PC-9 (cell line): ENCODE measurements around the gene PKNOX2. TPM values are rescaled to one million over a fixed set of nuclear protein-coding genes. Genes with fewer than 3 reads are reported as not detected.

Experiments
- BruUV-seq: library from RNA; stranded (reverse); fragments of 400-500 nt; replicated peaks from 2 replicates; lab custom pipeline; 2021; lab: Mats Ljungman, UMichigan
- CTCF ChIA-PET: fragments of 300-600 bp; sonication (Branson Sonifier 250); formaldehyde crosslinking; loops from one replicate; lab custom pipeline; 2022; ENCODE audit warnings: antibody characterized with exemption; lab: Charles Lee
- POLR2A ChIA-PET: fragments of 300-600 bp; sonication (Branson Sonifier 250); formaldehyde crosslinking; loops from one replicate; lab custom pipeline; 2022; ENCODE audit warnings: antibody characterized with exemption; ENCODE audit not compliant: unreplicated experiment; lab: Charles Lee
- DNase-seq, 2 experiments: peaks; one replicate each; pipeline versions ENCODE4 v3.0.0 to v3.0.0-alpha.2; 2015 to 2022; ENCODE audit warnings: mixed read lengths in 1 of 2
- H2AFZ ChIP-seq: fragments of 200-600 bp; sonication (generic); 2 replicates; pipeline ENCODE4 v1.8.1; 2017; ENCODE audit warnings: antibody characterized with exemption
- H3F3A ChIP-seq: fragments of 200-600 bp; sonication (generic); 2 replicates; pipeline ENCODE4 v1.8.1; 2017; ENCODE audit warnings: antibody characterized with exemption, mild to moderate bottlenecking, low read depth; ENCODE audit not compliant: insufficient read depth
- H3K27ac ChIP-seq: fragments of 200-600 bp; sonication (generic); 2 replicates; pipeline ENCODE4 v1.6.1; 2016; ENCODE audit warnings: mixed run types
- H3K27me3 ChIP-seq: fragments of 200-600 bp; sonication (generic); 2 replicates; pipeline ENCODE4 v1.6.1; 2016; ENCODE audit warnings: low read depth, mixed run types; ENCODE audit not compliant: insufficient read depth
- H3K36me3 ChIP-seq: fragments of 200-600 bp; sonication (generic); 2 replicates; pipeline ENCODE4 v1.6.1; 2016; ENCODE audit warnings: low read depth, mixed run types
- H3K4me1 ChIP-seq: fragments of 200-600 bp; sonication (generic); replicated peaks from 2 replicates; pipeline ENCODE4 v1.6.1; 2016; ENCODE audit warnings: mixed run types; ENCODE audit not compliant: insufficient read depth
- H3K4me2 ChIP-seq: fragments of 200-600 bp; sonication (generic); 2 replicates; pipeline ENCODE4 v1.6.1; 2017; ENCODE audit warnings: mixed run types
- H3K4me3 ChIP-seq: fragments of 200-600 bp; sonication (generic); 2 replicates; pipeline ENCODE4 v1.6.1; 2016; ENCODE audit warnings: mixed run types
- H3K79me2 ChIP-seq: fragments of 200-600 bp; sonication (generic); 2 replicates; pipeline ENCODE4 v1.6.1; 2017; ENCODE audit warnings: low read depth, mixed run types
- H3K9me2 ChIP-seq: fragments of 200-600 bp; sonication (generic); 2 replicates; pipeline ENCODE4 v1.8.1; 2017; ENCODE audit warnings: mild to moderate bottlenecking; ENCODE audit not compliant: insufficient read depth
- H3K9me3 ChIP-seq: fragments of 200-600 bp; sonication (generic); 2 replicates; pipeline ENCODE4 v1.8.1; 2016; ENCODE audit warnings: low read depth; ENCODE audit not compliant: insufficient read depth
- H4K20me1 ChIP-seq: fragments of 200-600 bp; sonication (generic); 2 replicates; pipeline ENCODE4 v1.8.1; 2017; ENCODE audit not compliant: insufficient read depth
- CTCF ChIP-seq: fragments of 200-600 bp; sonication (generic); conservative IDR thresholded peaks from 2 replicates; pipeline ENCODE4 v1.6.1; 2017; ENCODE audit warnings: mixed run types, antibody characterized with exemption, mild to moderate bottlenecking, moderate library complexity
- EZH2 ChIP-seq: fragments of 200-600 bp; sonication (generic); IDR thresholded peaks from 2 replicates; pipeline ENCODE4 v1.8.0; 2017; ENCODE audit warnings: antibody characterized with exemption, low read depth
- intact Hi-C: fragments of 100-400 bp; cut with micrococcal nuclease; formaldehyde crosslinking; loops from one replicate; pipeline ENCODE4 v1.10.0; 2022; ENCODE audit not compliant: unreplicated experiment
- total RNA-seq: library from RNA; stranded (reverse); gene quantifications from 2 replicates; pipeline ENCODE4 v1.2.3, GENCODE V29; 2021

Gene PKNOX2
- total RNA-seq, 1 experiment from 2014 or later, result not detected

GRCh38 chr11:125287491-125288210 lies 123.1 kb downstream of the PKNOX2 start:
- no peak overlapping the region for H2AFZ ChIP-seq
- POLR2A ChIA-PET, result no interaction called here

GRCh38 chr11:125289419-125290098 lies 125.0 kb downstream of the PKNOX2 start:
- Histone ChIP-seq H3K4me2 (peak overlapping the region; percentile 31; the same call in 1 of the 2 replicates), H3K9me2 (no peaks in the 10 kb centered on the region), H3K27me3 (no peaks in the 10 kb centered on the region), H2AFZ (no peak overlapping the region), H4K20me1 (no peaks in the 10 kb centered on the region), H3K9me3 (no peaks in the 10 kb centered on the region), H3K4me3 (no peak overlapping the region), H3K36me3 (no peaks in the 10 kb centered on the region), H3K79me2 (no peaks in the 10 kb centered on the region), H3F3A (no peaks in the 10 kb centered on the region), H3K4me1 (peaks cover 10% of the 10 kb centered on the region; the same call in 1 of the 2 replicates), H3K27ac (no peak overlapping the region)
- ChIA-PET CTCF (no interaction called here), POLR2A (no interaction called here)
- intact Hi-C loops, result no loop called here
- TF ChIP-seq CTCF (no peak), EZH2 (no peak)
- DNase-seq, result peak in 1 of 2 experiments; percentile 51
- BruUV-seq, result no TSS peak

More at GRCh38 chr11:125287491-125288210, 123.1 kb downstream of the PKNOX2 start:
- Histone ChIP-seq H3K4me2 (no peak overlapping the region), H3K36me3 (no peaks in the 10 kb centered on the region), H3K27me3 (no peaks in the 10 kb centered on the region), H4K20me1 (no peaks in the 10 kb centered on the region), H3K79me2 (no peaks in the 10 kb centered on the region), H3F3A (no peaks in the 10 kb centered on the region), H3K9me2 (no peaks in the 10 kb centered on the region), H3K9me3 (no peaks in the 10 kb centered on the region), H3K4me1 (peaks cover 10% of the 10 kb centered on the region; the same call in 1 of the 2 replicates), H3K4me3 (no peak overlapping the region), H3K27ac (no peak overlapping the region)
- DNase-seq, result no peak
- BruUV-seq, result no TSS peak
- TF ChIP-seq EZH2, result no peak
- TF ChIP-seq CTCF, result no peak
- intact Hi-C loops, result no loop called here
- CTCF ChIA-PET, result no interaction called here

- ChIA-PET CTCF (no interaction called here), POLR2A (no interaction called here)
- Histone ChIP-seq H3K79me2 (no peaks in the 10 kb centered on the region), H3K4me2 (no peak overlapping the region), H3K27ac (no peak overlapping the region), H3K4me1 (peaks cover 10% of the 10 kb centered on the region; the same call in 1 of the 2 replicates), H3F3A (no peaks in the 10 kb centered on the region), H3K4me3 (no peak overlapping the region), H3K36me3 (no peaks in the 10 kb centered on the region), H3K27me3 (no peaks in the 10 kb centered on the region), H4K20me1 (no peaks in the 10 kb centered on the region), H3K9me3 (no peaks in the 10 kb centered on the region), H3K9me2 (no peaks in the 10 kb centered on the region), H2AFZ (no peak overlapping the region)
- no peak for TF ChIP-seq EZH2
- TF ChIP-seq CTCF, result no peak
- BruUV-seq, result no TSS peak
- DNase-seq, result no peak
- intact Hi-C loops, result no loop called here
These were observed 125.7 kb downstream of the PKNOX2 start for GRCh38 chr11:125290263-125290662.
